HG02763 (cell line): ENCODE data around the gene KCNMA1.

Experiments
- ATAC-seq: cut with Tn5 transposase; IDR thresholded peaks from one replicate; pipeline ENCODE4 v1.9.1; 2021; ENCODE audit warnings: mild to moderate bottlenecking, moderate library complexity; ENCODE audit not compliant: unreplicated experiment

KCNMA1 gene

GRCh38 chr10:77256346-77256745 is 381.3 kb downstream of the KCNMA1 start:
- ATAC-seq, result no peak

GRCh38 chr10:77253556-77254064 is 384.0 kb downstream of the KCNMA1 start:
- ATAC-seq, result no peak

- ATAC-seq, result no peak
Measured at GRCh38 chr10:77253147-77253545, 384.5 kb downstream of the KCNMA1 start.

GRCh38 chr10:77252380-77253146 is 385.0 kb downstream of the KCNMA1 start:
- ATAC-seq, result no peak

- ATAC-seq, result no peak
Measured at GRCh38 chr10:77251297-77252013, 386.2 kb downstream of the KCNMA1 start.

- no peak for ATAC-seq
Measured at GRCh38 chr10:77249901-77250459, 387.6 kb downstream of the KCNMA1 start.

- no peak for ATAC-seq
Measured at GRCh38 chr10:77248104-77248790, 389.4 kb downstream of the KCNMA1 start.

- ATAC-seq, result no peak
Measured at GRCh38 chr10:77247031-77247990, 390.3 kb downstream of the KCNMA1 start.

GRCh38 chr10:77245953-77246352 is 391.7 kb downstream of the KCNMA1 start:
- no peak for ATAC-seq

GRCh38 chr10:77244746-77245145 is 392.9 kb downstream of the KCNMA1 start:
- no peak for ATAC-seq

- ATAC-seq, result no peak
Measured at GRCh38 chr10:77244286-77244685, 393.3 kb downstream of the KCNMA1 start.

- ATAC-seq, result no peak
Measured at GRCh38 chr10:77241350-77241725, 396.3 kb downstream of the KCNMA1 start.

- ATAC-seq, result no peak
Measured at GRCh38 chr10:77240706-77241349, 396.8 kb downstream of the KCNMA1 start.

GRCh38 chr10:77240041-77240652 is 397.5 kb downstream of the KCNMA1 start:
- ATAC-seq, result no peak

GRCh38 chr10:77237120-77237519 is 400.5 kb downstream of the KCNMA1 start:
- ATAC-seq, result no peak

- no peak for ATAC-seq
Measured at GRCh38 chr10:77236700-77237099, 400.9 kb downstream of the KCNMA1 start.

GRCh38 chr10:77236029-77236428 is 401.6 kb downstream of the KCNMA1 start:
- no peak for ATAC-seq

- no peak for ATAC-seq
Measured at GRCh38 chr10:77234599-77234998, 403.0 kb downstream of the KCNMA1 start.

GRCh38 chr10:77233466-77233865 is 404.1 kb downstream of the KCNMA1 start:
- no peak for ATAC-seq
